Type B pancreatic cell (in vitro differentiated cells): ENCODE data around the gene BUB1. TPM values are rescaled to one million over a fixed set of nuclear protein-coding genes. Genes with fewer than 3 reads are reported as not detected.

Experiments
- DNase-seq: peaks from one replicate; pipeline ENCODE4 v3.0.0; 2021; ENCODE audit warnings: mixed read lengths; ENCODE audit not compliant: unreplicated experiment; ENCODE audit errors: extremely low spot score
- H3K27ac Mint-ChIP-seq: 2 replicates; pipeline ENCODE4 v1.8.0; 2021; ENCODE audit warnings: mild to moderate bottlenecking, mixed read lengths
- H3K27me3 Mint-ChIP-seq: 2 replicates; pipeline ENCODE4 v1.8.0; 2021; ENCODE audit warnings: mixed read lengths
- H3K36me3 Mint-ChIP-seq: 2 replicates; pipeline ENCODE4 v1.8.0; 2021; ENCODE audit warnings: mixed read lengths
- H3K4me1 Mint-ChIP-seq: one replicate; pipeline ENCODE4 v1.8.0; 2021; ENCODE audit warnings: mixed read lengths; ENCODE audit not compliant: unreplicated experiment
- H3K4me3 Mint-ChIP-seq: 2 replicates; pipeline ENCODE4 v1.8.0; 2021; ENCODE audit warnings: mild to moderate bottlenecking, mixed read lengths
- H3K9me3 Mint-ChIP-seq: 2 replicates; pipeline ENCODE4 v1.8.0; 2021; ENCODE audit warnings: mixed read lengths
- total RNA-seq: library from RNA; stranded (reverse); gene quantifications from 2 replicates; pipeline ENCODE4 v1.2.1, GENCODE V29; 2021; ENCODE audit warnings: low replicate concordance
- TF ChIP-seq, protein P1 (sequence below): fragments of 200-600 bp; sonication (generic); conservative IDR thresholded peaks from 2 replicates; pipeline ENCODE4 v1.5.0; 2021; ENCODE audit warnings: antibody characterized with exemption, mild to moderate bottlenecking

The BUB1 gene
- total RNA-seq, 1 donor from 2014 or later = 39.8 TPM

DNA sequence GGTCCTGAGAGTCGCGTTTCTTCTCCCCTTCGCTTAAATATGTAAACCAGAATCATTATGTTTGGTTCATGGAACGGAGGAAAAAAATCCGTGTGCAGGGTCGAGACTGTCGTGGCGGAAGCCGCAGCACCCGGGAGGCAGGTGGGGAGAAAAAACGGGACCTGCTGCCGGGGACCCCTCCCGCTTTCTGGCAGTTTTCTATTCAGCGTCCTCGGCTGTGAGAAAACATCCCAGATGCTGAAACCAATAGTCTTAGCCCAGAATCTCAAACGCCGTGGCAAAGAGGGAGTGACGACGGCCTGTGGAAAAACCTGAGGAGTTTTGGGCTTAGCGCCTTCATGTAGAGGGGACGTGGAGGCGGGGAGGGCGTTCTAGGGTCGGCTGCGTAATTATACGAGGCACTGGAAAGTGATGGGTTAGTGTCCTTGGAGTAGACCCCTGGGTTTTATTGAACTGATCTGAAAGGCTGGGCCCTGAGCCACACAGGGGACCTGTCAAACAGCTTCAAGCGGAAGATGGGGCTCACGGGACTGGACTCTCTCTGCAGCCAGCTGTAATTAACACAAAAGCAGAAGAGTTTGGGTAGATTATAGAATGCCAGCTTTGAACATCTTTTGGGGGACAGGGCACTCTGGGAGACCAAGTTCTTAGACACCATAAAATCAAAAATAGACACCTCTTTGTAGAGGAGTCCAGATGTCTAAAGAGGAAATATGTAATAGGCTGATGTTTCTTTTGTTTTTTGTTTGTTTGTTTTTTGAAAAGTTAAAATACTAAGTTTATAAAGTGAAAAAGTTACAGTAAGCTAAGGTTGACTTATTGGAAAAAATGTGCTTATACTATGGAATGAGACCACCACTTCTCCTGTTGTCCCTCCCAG lies 834 bp upstream of the BUB1 start:
- H3K4me3 Mint-ChIP-seq = peak overlapping the region; percentile 99
- H3K4me1 Mint-ChIP-seq = peaks cover 32% of the 10 kb centered on the region
- no peaks in the 10 kb centered on the region for H3K27me3 Mint-ChIP-seq
- H3K36me3 Mint-ChIP-seq = no peaks in the 10 kb centered on the region
- H3K9me3 Mint-ChIP-seq = no peaks in the 10 kb centered on the region
- peak overlapping the region; percentile 99 for H3K27ac Mint-ChIP-seq
- DNase-seq = no peak
- TF ChIP-seq, protein P1, sequence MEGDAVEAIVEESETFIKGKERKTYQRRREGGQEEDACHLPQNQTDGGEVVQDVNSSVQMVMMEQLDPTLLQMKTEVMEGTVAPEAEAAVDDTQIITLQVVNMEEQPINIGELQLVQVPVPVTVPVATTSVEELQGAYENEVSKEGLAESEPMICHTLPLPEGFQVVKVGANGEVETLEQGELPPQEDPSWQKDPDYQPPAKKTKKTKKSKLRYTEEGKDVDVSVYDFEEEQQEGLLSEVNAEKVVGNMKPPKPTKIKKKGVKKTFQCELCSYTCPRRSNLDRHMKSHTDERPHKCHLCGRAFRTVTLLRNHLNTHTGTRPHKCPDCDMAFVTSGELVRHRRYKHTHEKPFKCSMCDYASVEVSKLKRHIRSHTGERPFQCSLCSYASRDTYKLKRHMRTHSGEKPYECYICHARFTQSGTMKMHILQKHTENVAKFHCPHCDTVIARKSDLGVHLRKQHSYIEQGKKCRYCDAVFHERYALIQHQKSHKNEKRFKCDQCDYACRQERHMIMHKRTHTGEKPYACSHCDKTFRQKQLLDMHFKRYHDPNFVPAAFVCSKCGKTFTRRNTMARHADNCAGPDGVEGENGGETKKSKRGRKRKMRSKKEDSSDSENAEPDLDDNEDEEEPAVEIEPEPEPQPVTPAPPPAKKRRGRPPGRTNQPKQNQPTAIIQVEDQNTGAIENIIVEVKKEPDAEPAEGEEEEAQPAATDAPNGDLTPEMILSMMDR = no peak

DNA sequence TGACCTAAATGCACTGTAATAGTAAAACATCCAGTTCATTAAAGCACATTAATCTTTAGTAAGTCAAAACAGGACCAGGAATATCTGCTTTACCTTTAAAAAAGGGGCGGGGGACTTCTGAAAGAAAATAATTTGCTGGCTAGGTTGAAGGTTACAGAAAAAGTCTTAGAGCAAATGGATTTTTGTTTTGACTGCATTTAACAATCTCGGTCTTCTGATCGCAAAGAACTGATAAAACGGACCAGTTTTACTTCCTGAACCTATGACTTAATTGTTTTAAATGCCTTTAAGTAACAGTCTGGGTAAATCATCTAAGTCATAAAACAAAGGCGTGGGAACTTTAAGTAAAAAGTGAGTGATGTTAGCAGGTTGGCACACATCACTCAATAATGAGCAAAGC lies 783 bp downstream of the BUB1 start:
- TF ChIP-seq, protein P1 = no peak
- Mint-ChIP-seq H3K9me3 (no peaks in the 10 kb centered on the region), H3K4me1 (peaks cover 32% of the 10 kb centered on the region), H3K4me3 (peak overlapping the region; percentile 99), H3K27ac (peak overlapping the region; percentile 99), H3K36me3 (no peaks in the 10 kb centered on the region), H3K27me3 (no peaks in the 10 kb centered on the region)
- no peak for DNase-seq

DNA sequence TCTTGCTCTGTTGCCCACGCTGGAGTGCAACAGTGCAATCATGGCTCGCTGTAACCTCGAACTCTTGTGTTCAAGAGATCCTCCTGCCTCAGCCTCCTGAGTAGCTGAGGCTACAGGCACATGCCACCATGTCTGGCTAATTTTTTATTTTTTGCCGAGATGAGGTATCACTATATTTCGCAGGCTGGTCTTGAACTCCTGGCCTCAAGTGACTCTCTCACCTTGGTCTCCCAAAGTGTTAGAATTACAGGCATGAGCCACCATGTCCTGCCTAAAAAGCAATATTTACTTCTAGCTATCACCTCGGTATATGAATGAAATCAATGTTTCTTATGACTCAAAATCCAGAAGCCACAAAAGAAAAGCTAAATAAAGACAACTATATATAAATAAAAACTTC lies 2.2 kb downstream of the BUB1 start:
- no peak for DNase-seq
- Mint-ChIP-seq H3K27me3 (no peaks in the 10 kb centered on the region), H3K4me1 (peaks cover 32% of the 10 kb centered on the region), H3K4me3 (peak overlapping the region; percentile 64), H3K36me3 (peaks cover 3% of the 10 kb centered on the region), H3K27ac (no peak overlapping the region), H3K9me3 (no peaks in the 10 kb centered on the region)
- TF ChIP-seq, protein P1 = no peak

DNA sequence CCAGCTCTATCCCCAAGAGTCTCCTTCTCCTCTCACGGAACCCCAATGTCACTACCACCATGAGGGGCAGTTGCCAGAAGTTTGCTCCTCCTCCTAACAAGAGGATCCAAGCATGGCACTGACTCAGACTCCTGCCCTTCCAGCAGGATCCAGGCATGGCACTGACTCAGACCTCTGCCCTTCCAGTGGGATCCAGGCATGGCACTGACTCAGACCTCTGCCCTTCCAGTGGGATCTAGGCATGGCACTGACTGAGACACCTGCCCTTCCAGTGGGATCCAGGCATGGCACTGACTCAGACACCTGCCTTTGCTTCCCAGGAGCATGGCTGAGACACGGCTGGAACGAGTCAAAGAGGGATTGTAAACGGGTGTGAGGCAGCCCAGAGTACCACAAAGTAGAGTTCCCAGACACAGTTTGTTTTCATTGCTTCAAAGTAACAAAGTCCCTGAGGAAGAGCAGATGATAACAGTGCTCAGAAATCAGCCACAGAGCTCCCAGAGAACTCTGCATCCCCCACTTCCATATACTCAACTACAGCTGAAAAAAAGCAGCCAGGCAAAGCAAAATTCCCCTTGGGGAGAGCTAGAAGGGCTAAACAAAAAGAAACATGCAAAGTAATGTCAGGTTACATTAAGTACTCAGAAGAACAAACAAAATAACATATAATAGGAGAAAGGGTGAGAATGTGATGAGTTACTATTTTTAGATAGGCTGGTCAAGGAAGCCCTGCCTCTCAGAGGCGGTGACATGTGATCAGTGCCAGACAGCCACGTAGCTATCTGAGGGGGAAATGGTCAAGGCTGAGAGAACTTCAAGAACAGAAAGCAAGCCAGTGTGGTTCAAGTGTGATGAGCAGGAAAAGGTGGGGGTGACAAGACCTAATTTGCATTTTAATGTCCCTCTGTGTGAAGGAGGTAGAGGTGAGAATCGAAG lies 3.0 kb downstream of the BUB1 start:
- Mint-ChIP-seq H3K27ac (no peak overlapping the region), H3K27me3 (no peaks in the 10 kb centered on the region), H3K4me3 (peak overlapping the region; percentile 47), H3K4me1 (peaks cover 32% of the 10 kb centered on the region), H3K9me3 (no peaks in the 10 kb centered on the region), H3K36me3 (peaks cover 4% of the 10 kb centered on the region)
- no peak for DNase-seq
- TF ChIP-seq, protein P1 = no peak

DNA sequence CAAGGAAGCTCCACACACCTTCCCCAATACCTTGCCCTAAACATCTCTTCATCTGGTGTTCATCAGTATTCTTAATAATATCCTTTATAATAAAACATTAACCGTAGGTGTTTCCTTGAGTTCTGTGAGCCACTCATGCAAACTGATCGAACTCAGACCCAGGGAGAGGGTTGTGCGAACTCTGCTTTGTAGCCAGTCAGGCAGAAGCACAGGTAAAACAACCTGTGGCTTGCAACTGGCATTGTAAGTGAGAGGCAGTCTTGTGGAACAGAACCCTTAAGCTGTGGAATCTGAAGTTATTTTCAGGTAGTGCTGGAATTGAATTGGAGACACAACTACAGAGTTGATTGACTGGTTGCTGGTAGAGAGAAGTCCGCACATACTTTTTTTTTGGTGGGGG lies 4.7 kb downstream of the BUB1 start:
- H3K27ac Mint-ChIP-seq = no peak overlapping the region
- no peak overlapping the region for H3K4me3 Mint-ChIP-seq

More for the DNA sequence above, 4.7 kb downstream of the BUB1 start:
- DNase-seq = no peak
- H3K27me3 Mint-ChIP-seq = no peaks in the 10 kb centered on the region
- H3K9me3 Mint-ChIP-seq = no peaks in the 10 kb centered on the region
- peaks cover 20% of the 10 kb centered on the region for H3K4me1 Mint-ChIP-seq
- H3K36me3 Mint-ChIP-seq = peaks cover 13% of the 10 kb centered on the region
- TF ChIP-seq, protein P1 = no peak
